Neutrophil (primary cell): ENCODE results near the gene TEX14.

Source experiments
- H3K27ac ChIP-seq: fragments of 200-600 bp; sonication (generic); 2 replicates; pipeline ENCODE4 v1.5.1; 2016; ENCODE audit warnings: mild to moderate bottlenecking, moderate library complexity
- H3K27me3 ChIP-seq: fragments of 200-600 bp; sonication (generic); 2 replicates; pipeline ENCODE4 v1.6.0; 2016; ENCODE audit warnings: mild to moderate bottlenecking
- H3K36me3 ChIP-seq: fragments of 200-600 bp; sonication (generic); 2 replicates; pipeline ENCODE4 v1.5.1; 2017
- H3K4me1 ChIP-seq, 2 experiments: fragments of 200-600 bp in 1 of 2; sonication (generic) in 1 of 2; 1 replicate in 1 of 2; 2 replicates in 1 of 2; pipeline versions ENCODE4 v1.5.1 to v1.6.1; 2013 to 2016; ENCODE audit warnings: low read depth in 1 of 2, low read length in 1 of 2, mild to moderate bottlenecking in 1 of 2, moderate library complexity in 1 of 2; ENCODE audit not compliant: control insufficient read depth in 1 of 2, insufficient read depth in 1 of 2
- H3K4me3 ChIP-seq, 2 experiments: fragments of 200-600 bp in 1 of 2; sonication (generic) in 1 of 2; 1 replicate in 1 of 2; 2 replicates in 1 of 2; pipeline ENCODE4 v1.5.1; 2013 to 2016; ENCODE audit warnings: low read depth in 1 of 2, low read length in 1 of 2, mild to moderate bottlenecking in 1 of 2, moderate library complexity in 1 of 2
- H3K9me3 ChIP-seq: fragments of 200-600 bp; sonication (generic); 2 replicates; pipeline ENCODE4 v1.5.1; 2016
- TF ChIP-seq, protein P1 (sequence below): fragments of 200-600 bp; sonication (generic); IDR thresholded peaks from 2 replicates; pipeline ENCODE4 v1.5.1; 2016; ENCODE audit warnings: antibody characterized with exemption

The TEX14 gene

DNA sequence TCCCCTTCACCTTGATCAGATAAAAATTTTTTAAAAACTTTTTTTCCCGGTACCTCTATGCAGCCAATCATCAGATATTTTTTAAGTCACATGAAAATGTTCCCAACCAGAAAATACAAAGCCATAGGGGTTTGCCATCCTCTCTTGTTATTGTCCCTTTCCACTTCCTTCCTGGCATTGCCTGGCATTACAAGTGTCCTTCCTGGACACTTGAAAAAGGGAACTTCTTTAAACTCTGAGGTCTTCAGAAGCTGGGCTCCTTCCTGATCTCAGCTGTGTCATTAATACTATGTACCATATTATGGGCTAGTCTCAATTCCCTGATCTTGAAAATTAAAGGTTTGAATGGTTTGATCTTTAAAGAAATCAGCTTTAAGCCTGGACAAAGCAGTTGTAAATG is 64.9 kb downstream of the TEX14 start:
- no peaks in the 10 kb centered on the region for H3K9me3 ChIP-seq

GRCh38 chr17:58624751-58625150 is 67.1 kb downstream of the TEX14 start:
- TF ChIP-seq, protein P1, sequence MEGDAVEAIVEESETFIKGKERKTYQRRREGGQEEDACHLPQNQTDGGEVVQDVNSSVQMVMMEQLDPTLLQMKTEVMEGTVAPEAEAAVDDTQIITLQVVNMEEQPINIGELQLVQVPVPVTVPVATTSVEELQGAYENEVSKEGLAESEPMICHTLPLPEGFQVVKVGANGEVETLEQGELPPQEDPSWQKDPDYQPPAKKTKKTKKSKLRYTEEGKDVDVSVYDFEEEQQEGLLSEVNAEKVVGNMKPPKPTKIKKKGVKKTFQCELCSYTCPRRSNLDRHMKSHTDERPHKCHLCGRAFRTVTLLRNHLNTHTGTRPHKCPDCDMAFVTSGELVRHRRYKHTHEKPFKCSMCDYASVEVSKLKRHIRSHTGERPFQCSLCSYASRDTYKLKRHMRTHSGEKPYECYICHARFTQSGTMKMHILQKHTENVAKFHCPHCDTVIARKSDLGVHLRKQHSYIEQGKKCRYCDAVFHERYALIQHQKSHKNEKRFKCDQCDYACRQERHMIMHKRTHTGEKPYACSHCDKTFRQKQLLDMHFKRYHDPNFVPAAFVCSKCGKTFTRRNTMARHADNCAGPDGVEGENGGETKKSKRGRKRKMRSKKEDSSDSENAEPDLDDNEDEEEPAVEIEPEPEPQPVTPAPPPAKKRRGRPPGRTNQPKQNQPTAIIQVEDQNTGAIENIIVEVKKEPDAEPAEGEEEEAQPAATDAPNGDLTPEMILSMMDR: no peak
- no peaks in the 10 kb centered on the region for H3K36me3 ChIP-seq
- H3K4me1 ChIP-seq: peaks cover 9 to 19% of the 10 kb centered on the region in 2 experiments
- H3K4me3 ChIP-seq: no peak overlapping the region
- no peak overlapping the region for H3K27ac ChIP-seq
- H3K27me3 ChIP-seq: no peaks in the 10 kb centered on the region
- H3K9me3 ChIP-seq: no peaks in the 10 kb centered on the region

More for the DNA sequence above, 64.9 kb downstream of the TEX14 start:
- no peak overlapping the region for H3K4me3 ChIP-seq
- no peaks in the 10 kb centered on the region for H3K36me3 ChIP-seq
- peaks cover 9 to 28% of the 10 kb centered on the region in 2 experiments for H3K4me1 ChIP-seq
- H3K27ac ChIP-seq: peak overlapping the region; percentile 6
- TF ChIP-seq, protein P1: no peak
- H3K27me3 ChIP-seq: no peaks in the 10 kb centered on the region

GRCh38 chr17:58621174-58621573 is 70.7 kb downstream of the TEX14 start:
- Histone ChIP-seq H3K27ac (no peak overlapping the region), H3K9me3 (no peaks in the 10 kb centered on the region), H3K27me3 (no peaks in the 10 kb centered on the region), H3K4me1 (peaks cover 0 to 11% of the 10 kb centered on the region in 2 experiments), H3K4me3 (no peak overlapping the region), H3K36me3 (no peaks in the 10 kb centered on the region)
- TF ChIP-seq, protein P1: no peak

DNA sequence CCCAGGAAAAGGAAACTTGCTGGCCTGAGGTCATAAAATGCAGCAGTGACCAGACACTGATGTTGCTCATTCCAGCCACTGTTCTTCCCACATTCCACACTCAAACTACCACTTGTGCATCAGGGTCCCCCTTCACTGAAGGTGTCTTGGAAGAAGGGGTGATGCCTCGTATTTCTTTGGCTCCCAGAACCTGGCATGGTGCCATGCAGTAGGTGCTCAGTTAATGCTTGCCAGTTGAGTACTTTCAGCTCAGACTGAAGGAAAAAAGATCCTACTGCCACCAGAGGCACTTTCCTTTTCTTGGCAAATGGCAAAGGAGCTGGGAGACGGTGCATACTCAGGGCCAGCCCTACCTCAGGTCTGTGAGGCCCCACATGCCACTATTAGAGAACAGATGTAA is 73.5 kb downstream of the TEX14 start:
- peaks cover 8 to 23% of the 10 kb centered on the region in 2 experiments for H3K4me1 ChIP-seq
- no peak overlapping the region for H3K4me3 ChIP-seq

DNA sequence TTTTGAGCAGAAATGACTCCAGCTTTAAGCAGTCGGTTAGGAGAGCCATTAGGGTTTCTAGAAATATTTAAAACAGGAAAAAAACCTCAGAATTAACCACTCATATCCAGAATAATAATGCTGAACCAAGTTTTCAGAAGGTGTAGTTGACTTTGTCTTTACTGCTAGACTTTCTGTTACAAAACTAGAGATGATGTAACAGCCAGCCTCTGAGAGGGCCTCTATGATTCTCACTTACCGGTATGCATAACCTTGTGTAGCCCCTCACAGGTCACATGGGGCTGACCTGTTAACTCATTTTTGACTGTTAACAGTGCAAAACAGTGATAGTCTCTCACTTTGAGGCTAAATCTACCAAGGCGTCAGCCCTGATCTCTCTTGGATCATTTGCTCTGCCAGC is 74.3 kb downstream of the TEX14 start:
- TF ChIP-seq, protein P1: no peak

More for the DNA sequence above, 73.5 kb downstream of the TEX14 start:
- TF ChIP-seq, protein P1: no peak
- no peak overlapping the region for H3K27ac ChIP-seq
- H3K36me3 ChIP-seq: no peaks in the 10 kb centered on the region
- no peaks in the 10 kb centered on the region for H3K27me3 ChIP-seq
- no peaks in the 10 kb centered on the region for H3K9me3 ChIP-seq

More for the DNA sequence above, 74.3 kb downstream of the TEX14 start:
- Histone ChIP-seq H3K36me3 (no peaks in the 10 kb centered on the region), H3K4me1 (peaks cover 8 to 17% of the 10 kb centered on the region in 2 experiments), H3K27ac (no peak overlapping the region), H3K27me3 (no peaks in the 10 kb centered on the region), H3K4me3 (no peak overlapping the region), H3K9me3 (no peaks in the 10 kb centered on the region)
